Left ventricle myocardium superior (tissue), 1 donor: ENCODE measurements around the gene CDKN1A. TPM values are rescaled to one million over a fixed set of nuclear protein-coding genes. Genes with fewer than 3 reads are reported as not detected.
A peak's percentile ranks its signal among the peaks of the same experiment; 100 is the strongest.
"Not testable (repeated sequence)": the region's sequence is repeated elsewhere in the genome, so short reads cannot be mapped to it uniquely, and the experiment has no call there.

Source experiments
- ATAC-seq: fragments of 200-7000 bp; cut with Tn5 transposase; one replicate; pipeline ENCODE4 v1.9.1; 2020; ENCODE audit warnings: mild to moderate bottlenecking, moderate library complexity
- DNase-seq: peaks from one replicate; pipeline ENCODE4 v3.0.0-alpha.2; 2020
- intact Hi-C: fragments of 100-400 bp; cut with micrococcal nuclease; formaldehyde crosslinking; loops from one replicate; pipeline ENCODE4 v1.11.0; 2022
- total RNA-seq: library from RNA; stranded (reverse); fragmentation: NEBNext Ultra II Directional; extraction: Animal tissue kit (Norgen Biotek cat#: 25700); gene quantifications from one replicate; pipeline ENCODE4 v1.2.1, GENCODE V29; 2021
- donor health status: DM: no; HTN: yes; CAD: no; lungs with severe emphysema.

The CDKN1A gene
- total RNA-seq, 1 donor from 2014 or later: 40.0 TPM

DNA sequence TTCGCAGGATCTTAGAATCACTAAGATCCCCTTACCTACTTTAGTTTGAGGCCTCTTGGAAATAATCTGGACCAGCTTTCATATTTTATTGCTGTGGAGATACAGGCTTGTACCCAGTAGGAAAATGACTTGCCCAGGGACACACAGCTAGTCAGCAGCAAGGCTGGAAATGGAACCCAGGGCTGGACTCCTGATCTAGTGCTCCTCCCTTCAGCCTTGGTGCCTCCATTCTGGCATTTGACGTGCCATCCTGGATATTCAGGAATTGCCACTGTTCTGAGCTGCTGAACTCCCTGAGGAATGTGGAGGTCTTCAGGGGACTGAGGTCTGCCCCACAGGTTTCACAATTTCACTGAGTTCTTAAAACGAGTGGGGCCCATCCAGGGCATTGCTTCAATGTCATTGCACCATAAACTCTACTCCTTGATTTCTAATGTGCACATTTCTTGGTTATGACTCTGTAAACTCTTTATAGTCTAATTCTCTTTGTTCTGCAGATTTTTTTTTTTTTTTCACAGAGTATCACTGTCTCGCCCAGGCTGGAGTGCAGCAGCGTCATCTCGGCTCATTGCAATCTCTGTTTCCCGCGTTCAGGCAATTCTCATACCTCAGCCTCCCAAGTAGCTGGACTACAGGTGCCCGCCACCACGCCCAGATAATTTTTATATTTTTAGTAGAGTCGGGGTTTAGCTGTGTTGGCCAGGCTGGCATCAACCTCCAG lies 26.7 kb upstream of the CDKN1A start:
- DNase-seq (no peak), ATAC-seq (no peak)
- intact Hi-C loops: no loop called here

- DNase-seq, ATAC-seq, intact Hi-C loops: not testable (repeated sequence)
Observed at GRCh38 chr6:36654469-36654868, 24.0 kb upstream of the CDKN1A start.

GRCh38 chr6:36655085-36655724 lies 23.3 kb upstream of the CDKN1A start:
- DNase-seq (no peak), ATAC-seq (no peak)
- intact Hi-C loops: no loop called here

- intact Hi-C loops: no loop called here
- ATAC-seq: no peak
Observed at GRCh38 chr6:36656441-36656840, 22.1 kb upstream of the CDKN1A start.

GRCh38 chr6:36657271-36657670 lies 21.2 kb upstream of the CDKN1A start:
- no peak for ATAC-seq
- DNase-seq: no peak
- intact Hi-C loops: no loop called here

More at GRCh38 chr6:36656441-36656840, 22.1 kb upstream of the CDKN1A start:
- DNase-seq: no peak

DNA sequence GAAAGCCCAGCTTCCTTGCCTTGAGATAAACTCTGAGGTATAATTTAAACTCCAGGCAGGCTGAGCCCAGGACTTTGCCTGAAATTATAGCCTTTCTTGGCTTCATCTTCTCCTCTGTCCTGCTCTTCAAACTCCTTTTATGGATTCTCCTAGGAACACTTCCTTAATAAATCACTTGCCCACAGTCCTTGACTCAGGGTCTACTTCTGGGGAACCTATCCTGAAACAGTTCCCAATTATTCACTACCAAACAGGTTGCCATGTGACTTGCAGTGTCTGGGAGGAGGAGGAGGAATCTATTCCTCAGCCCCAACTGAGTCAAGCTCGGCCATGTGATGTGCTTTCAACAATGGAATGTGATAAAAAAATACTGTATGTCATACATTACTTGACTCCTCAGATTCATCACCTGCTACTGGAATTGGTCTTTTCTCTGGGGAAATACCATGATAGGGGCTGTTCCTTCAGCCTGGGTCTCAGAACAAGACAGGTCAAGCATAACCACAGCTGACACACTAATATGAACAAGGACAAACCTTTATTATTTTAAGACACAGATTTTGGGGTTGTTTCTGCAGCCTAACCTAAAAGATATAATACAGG lies 20.5 kb upstream of the CDKN1A start:
- intact Hi-C loops: no loop called here
- no peak for ATAC-seq
- no peak for DNase-seq

DNA sequence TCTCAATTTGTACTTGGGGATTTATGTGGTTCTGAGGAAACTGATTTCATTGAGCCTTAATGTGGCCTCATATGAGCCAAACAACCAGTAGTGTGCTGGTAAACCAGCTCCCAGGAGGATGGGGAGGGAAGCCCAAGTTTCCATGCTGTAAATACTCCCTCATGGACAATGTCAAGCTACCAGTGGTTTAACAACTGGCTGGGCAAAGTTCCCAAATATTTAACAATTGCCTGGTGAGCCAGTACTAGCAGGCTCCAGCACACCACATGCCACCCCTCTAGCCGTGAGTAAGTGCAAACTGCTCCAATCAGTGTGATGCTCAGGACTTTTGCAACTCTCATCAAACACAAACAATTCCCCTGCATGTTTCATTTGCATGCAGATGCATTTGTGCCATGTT lies 19.2 kb upstream of the CDKN1A start:
- peak; percentile 70 for ATAC-seq
- intact Hi-C loops: no loop called here
- DNase-seq: no peak

- DNase-seq: peak; percentile 80
- intact Hi-C loops: no loop called here
Observed at GRCh38 chr6:36660771-36661471, 17.6 kb upstream of the CDKN1A start.

GRCh38 chr6:36662380-36662779 lies 16.1 kb upstream of the CDKN1A start:
- ATAC-seq: no peak
- DNase-seq: no peak
- intact Hi-C loops: no loop called here

More at GRCh38 chr6:36660771-36661471, 17.6 kb upstream of the CDKN1A start:
- ATAC-seq: peak; percentile 89

DNA sequence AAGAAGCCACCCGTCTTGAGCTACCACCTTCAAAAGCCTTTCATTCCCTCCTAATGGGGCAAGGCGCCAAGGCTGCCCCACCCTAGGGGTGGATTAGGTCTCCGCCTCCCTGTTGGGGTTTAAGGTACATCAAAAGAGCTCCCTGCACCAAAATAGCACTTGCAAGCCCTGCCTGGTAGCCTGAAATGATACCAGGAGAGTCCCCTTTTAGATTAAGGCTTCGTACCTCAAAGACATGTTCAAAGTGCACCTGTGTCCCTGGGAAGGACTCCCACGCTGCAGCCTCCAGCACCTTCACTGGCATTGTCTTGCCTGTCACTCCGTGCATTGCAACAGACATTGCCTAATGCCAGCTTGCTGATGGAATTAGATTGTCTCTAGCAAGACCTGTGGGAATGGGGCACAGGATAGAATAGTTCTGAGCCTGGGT lies 15.7 kb upstream of the CDKN1A start:
- DNase-seq (no peak), ATAC-seq (no peak)
- intact Hi-C loops: no loop called here

- intact Hi-C loops: no loop called here
- DNase-seq: no peak
- ATAC-seq: no peak
Observed at GRCh38 chr6:36663504-36664446, 14.7 kb upstream of the CDKN1A start.

DNA sequence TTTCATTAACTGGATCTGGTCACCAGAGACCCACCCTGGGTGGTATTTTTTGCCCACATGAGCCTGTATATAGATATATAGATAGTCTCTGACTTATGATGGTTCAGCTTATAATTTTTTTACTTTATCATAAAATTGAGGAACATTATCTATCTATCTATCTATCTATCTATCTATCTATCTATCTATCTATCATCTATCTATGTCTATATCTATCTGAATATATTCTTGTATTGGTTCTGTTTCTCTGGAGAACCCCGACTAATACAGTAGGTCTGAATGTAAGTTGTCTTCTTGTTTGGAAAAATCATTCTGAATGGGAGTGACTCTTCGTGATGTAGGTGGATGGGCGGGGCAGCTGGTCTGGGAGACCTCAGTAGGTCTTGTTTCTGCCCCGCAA lies 13.3 kb upstream of the CDKN1A start:
- ATAC-seq (no peak), DNase-seq (no peak)
- intact Hi-C loops: no loop called here

DNA sequence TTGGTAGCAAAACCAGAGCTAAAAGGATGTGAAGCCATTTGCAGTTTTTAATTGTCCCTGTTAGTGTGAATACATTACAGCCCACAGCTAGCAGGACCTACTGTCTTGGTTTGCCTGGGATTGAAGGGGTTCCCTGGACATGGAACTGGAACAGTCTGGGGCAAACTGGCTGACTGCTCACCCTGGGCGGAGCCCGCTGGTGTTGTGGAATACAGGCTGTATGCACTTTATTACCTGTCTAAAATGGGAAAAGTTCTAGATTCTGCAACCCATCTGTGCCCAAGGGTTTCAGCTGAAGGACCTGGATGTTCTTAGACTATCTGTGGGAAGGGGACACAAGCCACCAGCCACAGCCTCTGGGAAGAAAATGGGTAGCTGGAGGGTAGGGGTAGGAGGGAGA lies 12.2 kb upstream of the CDKN1A start:
- ATAC-seq (no peak), DNase-seq (no peak)
- intact Hi-C loops: no loop called here

DNA sequence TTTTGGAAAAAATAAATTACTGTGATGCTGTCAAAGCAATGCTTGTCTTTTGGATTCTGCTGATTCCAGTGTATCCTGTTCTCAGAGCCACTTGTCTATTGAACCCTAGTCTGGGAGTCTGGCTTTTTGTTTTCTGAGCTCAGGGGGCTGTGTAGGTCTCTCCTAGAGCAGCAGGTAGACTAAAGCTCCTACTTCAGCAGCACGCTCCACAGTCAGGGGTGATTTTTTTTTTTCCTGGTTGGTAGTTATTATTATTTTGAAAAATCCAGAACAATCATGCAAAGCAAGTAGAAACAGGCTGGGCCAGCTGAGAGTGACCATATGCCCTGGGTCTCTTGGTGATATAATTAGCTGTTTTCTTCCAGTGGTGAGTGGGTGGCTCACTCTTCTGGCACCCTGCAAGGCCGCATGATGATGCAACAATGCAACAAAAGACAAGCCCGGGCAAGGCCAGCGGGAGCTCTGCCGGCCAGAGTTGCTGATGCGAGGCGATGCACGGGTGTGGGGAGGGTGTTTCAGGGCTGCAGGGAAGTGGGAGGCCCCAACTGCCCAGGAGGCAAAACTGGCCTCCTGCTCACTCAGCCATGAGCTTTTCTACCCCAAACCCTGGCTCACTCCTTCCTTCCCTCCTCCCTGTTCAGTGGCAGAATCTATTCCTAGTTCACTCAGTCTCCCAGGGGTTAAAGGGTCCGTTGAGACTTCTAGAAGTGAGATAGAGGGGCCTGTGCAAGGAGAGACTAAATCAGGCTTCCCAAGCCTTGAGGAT lies 11.5 kb upstream of the CDKN1A start:
- peak; percentile 93 for ATAC-seq

DNA sequence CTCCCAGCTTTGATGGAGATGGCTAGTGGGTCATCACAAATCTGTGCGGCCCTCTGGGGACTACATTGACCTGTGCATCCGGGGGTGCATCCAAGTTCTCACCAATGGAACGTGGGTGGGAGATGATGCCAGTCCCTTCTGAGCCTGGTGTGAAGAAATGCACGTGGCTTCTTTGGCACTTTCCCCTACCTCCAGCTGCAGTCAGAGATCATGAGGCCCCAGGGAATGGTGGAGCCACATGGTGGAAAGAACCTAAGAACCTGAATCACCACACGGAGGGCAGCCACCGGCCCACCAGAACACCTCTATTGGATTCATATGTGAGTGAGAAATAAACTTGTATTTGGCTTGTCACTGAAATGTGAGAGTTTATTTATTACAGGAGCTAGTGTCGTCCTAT lies 9.9 kb upstream of the CDKN1A start:
- no peak for DNase-seq
- ATAC-seq: no peak
- intact Hi-C loops: no loop called here

More for the DNA sequence above, 11.5 kb upstream of the CDKN1A start:
- intact Hi-C loops: no loop called here
- DNase-seq: peak; percentile 84

GRCh38 chr6:36669002-36669401 lies 9.5 kb upstream of the CDKN1A start:
- DNase-seq (no peak), ATAC-seq (no peak)
- intact Hi-C loops: no loop called here

DNA sequence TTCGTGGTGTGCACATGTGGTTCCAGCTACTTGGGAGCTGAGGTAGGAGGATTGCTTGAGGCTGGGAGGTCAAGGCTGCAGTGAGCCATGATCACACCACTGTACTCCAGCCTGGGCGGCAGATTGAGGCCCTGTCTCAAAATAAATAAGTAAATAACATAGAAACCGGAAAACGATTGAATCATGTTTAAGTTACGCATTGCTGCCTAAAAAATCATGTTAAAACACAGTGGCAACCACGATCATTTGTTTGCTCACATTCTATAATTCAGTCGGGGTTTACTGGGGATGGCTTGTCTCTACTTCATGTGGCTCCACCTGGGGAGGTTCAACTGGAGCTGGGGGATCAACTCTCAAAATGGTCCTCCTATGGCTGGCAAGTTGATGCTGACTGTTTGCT lies 8.2 kb upstream of the CDKN1A start:
- intact Hi-C loops: no loop called here
- ATAC-seq (no peak), DNase-seq (no peak)

- DNase-seq (no peak), ATAC-seq (no peak)
- intact Hi-C loops: no loop called here
Observed at GRCh38 chr6:36671687-36672375, 6.7 kb upstream of the CDKN1A start.
